Measurements from ENCODE around the gene SSR3. TPM values are rescaled to one million over a fixed set of nuclear protein-coding genes. Genes with fewer than 3 reads are reported as not detected.
A peak's percentile ranks its signal among the peaks of the same experiment; 100 is the strongest.

SSR3 gene
- total RNA-seq, 1 experiment from 2014 or later: 178 TPM

- H3K79me2 ChIP-seq (ENCODE audit: low read length): peaks cover 14% of the 10 kb centered on the region; the same call in 1 of the 2 replicates
- no TSS peak for BruUV-seq (replicated peaks)
- H3K4me2 ChIP-seq (ENCODE audit: low read length): no peak overlapping the region
- TF ChIP-seq EZH2 (IDR thresholded peaks at IDR 0.05; ENCODE audit: low read length, unreplicated experiment): no peak
- TF ChIP-seq EZH2phosphoT487 (IDR thresholded peaks at IDR 0.05; ENCODE audit: borderline replicate concordance, low read length): no peak
- H2AFZ ChIP-seq (ENCODE audit: low read length): no peak overlapping the region
- no peak for DNase-seq
- ATAC-seq: no peak
- no peak overlapping the region for H3K27ac ChIP-seq (ENCODE audit: low read length)
- peaks cover 5% of the 10 kb centered on the region; the same call in 1 of the 2 replicates for H4K20me1 ChIP-seq (ENCODE audit: low read length)
- no peaks in the 10 kb centered on the region for H3F3A ChIP-seq (ENCODE audit: low read length, unreplicated experiment)
- intact Hi-C loops (cut with micrococcal nuclease): loop anchor here (5.0 kb wide), 2 partner anchors 277 to 322 kb away; no protein-coding TSS in a partner anchor
- H3K4me1 ChIP-seq (ENCODE audit: insufficient read depth, low read length): peaks cover 25% of the 10 kb centered on the region
- ChIA-PET POLR2A (ENCODE audit: unreplicated experiment) (no interaction called here), CTCF (no interaction called here)
- H3K9ac ChIP-seq (ENCODE audit: low read length): no peak overlapping the region
- H3K4me3 ChIP-seq (ENCODE audit: low read length): no peak overlapping the region
- H3K36me3 ChIP-seq (ENCODE audit: low read depth, low read length): peaks cover 49% of the 10 kb centered on the region
- H3K9me2 ChIP-seq (replicated peaks; ENCODE audit: low read length): no peaks in the 10 kb centered on the region
- no peaks in the 10 kb centered on the region for H3K9me3 ChIP-seq (ENCODE audit: low read length)
- H3K27me3 ChIP-seq (ENCODE audit: low read length): no peaks in the 10 kb centered on the region
Observed at GRCh38 chr3:156539802-156540201, 15.1 kb downstream of the SSR3 start.

DNA sequence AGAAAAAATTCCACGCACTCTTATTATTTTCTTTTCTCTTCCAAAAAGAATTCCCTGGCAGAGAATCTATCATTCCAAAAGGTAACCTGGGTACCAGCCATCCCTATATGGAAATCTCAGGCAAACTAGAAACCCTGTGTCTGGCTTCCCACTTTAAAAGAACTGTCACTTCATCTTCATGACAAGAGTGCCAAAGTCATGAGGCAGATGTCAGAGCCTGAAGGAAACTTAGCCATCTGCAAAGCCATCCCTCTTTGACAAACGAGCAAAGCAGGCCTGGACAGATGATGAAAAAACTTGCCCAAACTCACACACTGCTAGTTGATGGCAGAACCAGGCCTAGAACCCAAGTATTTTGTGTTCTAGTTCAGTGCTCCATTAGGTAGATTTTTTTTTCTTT is 15.9 kb downstream of the SSR3 start:
- no peak overlapping the region for H3K4me2 ChIP-seq (ENCODE audit: low read length)
- DNase-seq (no peak), ATAC-seq (no peak)
- peaks cover 28% of the 10 kb centered on the region for H3K4me1 ChIP-seq (ENCODE audit: insufficient read depth, low read length)
- no peak overlapping the region for H2AFZ ChIP-seq (ENCODE audit: low read length)
- no peaks in the 10 kb centered on the region for H3K27me3 ChIP-seq (ENCODE audit: low read length)
- H3K9me3 ChIP-seq (ENCODE audit: low read length): no peaks in the 10 kb centered on the region
- no peaks in the 10 kb centered on the region for H3F3A ChIP-seq (ENCODE audit: low read length, unreplicated experiment)
- no peak overlapping the region for H3K27ac ChIP-seq (ENCODE audit: low read length)
- no TSS peak for BruUV-seq (replicated peaks)
- ChIA-PET POLR2A (ENCODE audit: unreplicated experiment) (no interaction called here), CTCF (no interaction called here)
- H3K36me3 ChIP-seq (ENCODE audit: low read depth, low read length): peaks cover 41% of the 10 kb centered on the region
- H3K79me2 ChIP-seq (ENCODE audit: low read length): peaks cover 6% of the 10 kb centered on the region; the same call in 1 of the 2 replicates
- H4K20me1 ChIP-seq (ENCODE audit: low read length): 0 out of 2 replicates have a peak, but pooled peaks cover 4% of the 10 kb centered on the region
- TF ChIP-seq, protein P1, sequence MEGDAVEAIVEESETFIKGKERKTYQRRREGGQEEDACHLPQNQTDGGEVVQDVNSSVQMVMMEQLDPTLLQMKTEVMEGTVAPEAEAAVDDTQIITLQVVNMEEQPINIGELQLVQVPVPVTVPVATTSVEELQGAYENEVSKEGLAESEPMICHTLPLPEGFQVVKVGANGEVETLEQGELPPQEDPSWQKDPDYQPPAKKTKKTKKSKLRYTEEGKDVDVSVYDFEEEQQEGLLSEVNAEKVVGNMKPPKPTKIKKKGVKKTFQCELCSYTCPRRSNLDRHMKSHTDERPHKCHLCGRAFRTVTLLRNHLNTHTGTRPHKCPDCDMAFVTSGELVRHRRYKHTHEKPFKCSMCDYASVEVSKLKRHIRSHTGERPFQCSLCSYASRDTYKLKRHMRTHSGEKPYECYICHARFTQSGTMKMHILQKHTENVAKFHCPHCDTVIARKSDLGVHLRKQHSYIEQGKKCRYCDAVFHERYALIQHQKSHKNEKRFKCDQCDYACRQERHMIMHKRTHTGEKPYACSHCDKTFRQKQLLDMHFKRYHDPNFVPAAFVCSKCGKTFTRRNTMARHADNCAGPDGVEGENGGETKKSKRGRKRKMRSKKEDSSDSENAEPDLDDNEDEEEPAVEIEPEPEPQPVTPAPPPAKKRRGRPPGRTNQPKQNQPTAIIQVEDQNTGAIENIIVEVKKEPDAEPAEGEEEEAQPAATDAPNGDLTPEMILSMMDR (conservative IDR thresholded peaks at IDR 0.05; ENCODE audit: low read depth, low read length): no peak
- TF ChIP-seq EZH2phosphoT487 (IDR thresholded peaks at IDR 0.05; ENCODE audit: borderline replicate concordance, low read length) (no peak), EZH2 (IDR thresholded peaks at IDR 0.05; ENCODE audit: low read length, unreplicated experiment) (no peak)
- no peaks in the 10 kb centered on the region for H3K9me2 ChIP-seq (replicated peaks; ENCODE audit: low read length)
- no peak overlapping the region for H3K9ac ChIP-seq (ENCODE audit: low read length)
- intact Hi-C loops (cut with micrococcal nuclease): loop anchor here (5.0 kb wide), 2 partner anchors 278 to 323 kb away; no protein-coding TSS in a partner anchor
- H3K4me3 ChIP-seq (ENCODE audit: low read length): no peak overlapping the region

- BruUV-seq (replicated peaks): no TSS peak
- no peak overlapping the region for H3K4me3 ChIP-seq (ENCODE audit: low read length)
- no peaks in the 10 kb centered on the region for H3K79me2 ChIP-seq (ENCODE audit: low read length)
- no peaks in the 10 kb centered on the region for H4K20me1 ChIP-seq (ENCODE audit: low read length)
- H3K36me3 ChIP-seq (ENCODE audit: low read depth, low read length): peaks cover 19% of the 10 kb centered on the region
- no peaks in the 10 kb centered on the region for H3K9me2 ChIP-seq (replicated peaks; ENCODE audit: low read length)
- CTCF ChIA-PET: interaction anchor here (0.6 to 2.0 kb wide), 3 partner anchors 137 to 563 kb away, joined by 4 to 7 read pairs (median 4); no protein-coding TSS in a partner anchor
- no peak for DNase-seq
- no peak overlapping the region for H3K4me2 ChIP-seq (ENCODE audit: low read length)
- peaks cover 28% of the 10 kb centered on the region for H3K4me1 ChIP-seq (ENCODE audit: insufficient read depth, low read length)
- POLR2A ChIA-PET (ENCODE audit: unreplicated experiment): no interaction called here
- no peaks in the 10 kb centered on the region for H3F3A ChIP-seq (ENCODE audit: low read length, unreplicated experiment)
- no peaks in the 10 kb centered on the region for H3K9me3 ChIP-seq (ENCODE audit: low read length)
- no peaks in the 10 kb centered on the region for H3K27me3 ChIP-seq (ENCODE audit: low read length)
- TF ChIP-seq EZH2phosphoT487 (IDR thresholded peaks at IDR 0.05; ENCODE audit: borderline replicate concordance, low read length) (no peak), EZH2 (IDR thresholded peaks at IDR 0.05; ENCODE audit: low read length, unreplicated experiment) (no peak)
- TF ChIP-seq, protein P1 (conservative IDR thresholded peaks at IDR 0.05; ENCODE audit: low read depth, low read length): no peak
- no peak overlapping the region for H2AFZ ChIP-seq (ENCODE audit: low read length)
- no peak for ATAC-seq
- H3K27ac ChIP-seq (ENCODE audit: low read length): peak overlapping the region; percentile 79
- H3K9ac ChIP-seq (ENCODE audit: low read length): no peak overlapping the region
- intact Hi-C loops (cut with micrococcal nuclease): loop anchor here (5.0 kb wide), 2 partner anchors 281 to 326 kb away; no protein-coding TSS in a partner anchor
Observed at GRCh38 chr3:156536524-156537316, 18.2 kb downstream of the SSR3 start.
